Kidney (tissue), 14 donors: ENCODE results near the gene PRKG2. TPM values are rescaled to one million over a fixed set of nuclear protein-coding genes. Genes with fewer than 3 reads are reported as not detected.

Experiments
- DNase-seq, 5 donors: peaks; one replicate each; pipeline ENCODE4 v3.0.0-alpha.2; 2013 to 2020
- FAIRE-seq: peaks from 2 replicates; lab custom pipeline; 2012; peaks lifted over from hg19 to GRCh38; lab: Jason Lieb, UNC
- H3K27ac ChIP-seq, 2 donors: one replicate each; pipeline ENCODE4 v1.7.0; 2013; ENCODE audit warnings: low read depth in 2 of 2, low read length in 2 of 2, inconsistent platforms in 1 of 2
- H3K27me3 ChIP-seq: one replicate; pipeline ENCODE4 v1.7.1; 2013; ENCODE audit warnings: low read length, inconsistent platforms; ENCODE audit not compliant: control insufficient read depth, insufficient read depth
- H3K36me3 ChIP-seq, 3 donors: one replicate each; pipeline versions ENCODE4 v1.7.0 to v1.7.1; 2013; ENCODE audit warnings: low read length in 3 of 3, control low read depth in 1 of 3, inconsistent platforms in 1 of 3; ENCODE audit not compliant: insufficient read depth in 3 of 3, control insufficient read depth in 2 of 3
- H3K4me1 ChIP-seq, 3 donors: one replicate each; pipeline versions ENCODE4 v1.7.0 to v1.7.1; 2013; ENCODE audit warnings: low read length in 3 of 3, inconsistent platforms in 1 of 3, low read depth in 1 of 3; ENCODE audit not compliant: control insufficient read depth in 2 of 3, insufficient read depth in 2 of 3
- H3K4me3 ChIP-seq, 3 donors: one replicate each; pipeline versions ENCODE4 v1.7.0 to v1.8.1; 2013; ENCODE audit warnings: low read length in 3 of 3, control low read depth in 1 of 3, inconsistent platforms in 1 of 3
- H3K9ac ChIP-seq, 3 donors: one replicate each; pipeline versions ENCODE4 v1.7.0 to v1.7.1; 2013; ENCODE audit warnings: low read length in 3 of 3, control low read depth in 1 of 3, inconsistent platforms in 1 of 3
- H3K9me3 ChIP-seq, 3 donors: one replicate each; pipeline versions ENCODE4 v1.7.0 to v1.7.1; 2013; ENCODE audit warnings: low read length in 3 of 3, control low read depth in 1 of 3, inconsistent platforms in 1 of 3; ENCODE audit not compliant: control insufficient read depth in 2 of 3, insufficient read depth in 1 of 3
- intact Hi-C: fragments of 100-400 bp; cut with DNase I; formaldehyde crosslinking; loops from one replicate; pipeline ENCODE4 v1.11.1; 2022
- polyA plus RNA-seq: library from polyadenylated mRNA; stranded (reverse); fragments of 350-450 nt; fragmentation: Illumina TruSeq; extraction: RNeasy Lipid Tissue Mini Kit (QIAGEN cat#74804); gene quantifications from one replicate; pipeline ENCODE4 v1.2.3, GENCODE V29; 2014; ENCODE audit warnings: low read depth, low replicate concordance; ENCODE audit not compliant: insufficient read depth
- total RNA-seq: library from RNA; stranded (reverse); fragmentation: NEBNext Ultra II Directional; extraction: Animal tissue kit (Norgen Biotek cat#: 25700); gene quantifications from one replicate; pipeline ENCODE4 v1.2.1, GENCODE V29; 2021
- TF ChIP-seq, protein P1 (sequence below): IDR thresholded peaks from 3 replicates; pipeline ENCODE4 v1.5.1; 2012; ENCODE audit warnings: mild to moderate bottlenecking, moderate library complexity, borderline replicate concordance; ENCODE audit not compliant: insufficient read depth; ENCODE audit errors: extremely low read depth
- donor health status: control.
- donor health status: control.
- donor health status: control.
- donor health status: control.
- donor health status: control.
- donor health status: DM: yes; HTN: yes; CAD: no.
- donor health status: Normal renal cell carcinoma (clear cell type).

PRKG2 gene
- total and polyA plus RNA-seq, 2 donors from 2014 or later = 0.54 to 1.4 TPM

DNA sequence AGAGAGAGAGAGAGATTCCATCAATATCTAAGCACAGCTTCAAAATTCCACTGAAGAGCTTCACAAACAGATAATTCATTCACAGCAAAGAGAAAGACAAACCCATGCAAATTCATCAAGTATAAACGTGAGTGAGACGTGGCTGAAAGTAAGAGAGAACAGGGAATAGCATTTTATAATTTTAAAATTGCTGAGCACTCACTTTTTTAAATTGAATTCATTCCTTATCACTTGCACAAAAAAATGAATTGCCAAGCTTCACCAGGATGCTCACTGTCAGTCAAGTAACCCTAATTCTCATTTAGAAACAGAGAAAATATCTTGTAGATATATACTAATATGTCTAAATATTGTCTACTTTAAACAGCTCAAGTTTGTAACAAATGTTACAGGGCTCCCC lies 144.0 kb downstream of the PRKG2 start:
- H3K36me3 ChIP-seq = no peaks in the 10 kb centered on the region
- no peaks in the 10 kb centered on the region for H3K4me1 ChIP-seq
- TF ChIP-seq, protein P1, sequence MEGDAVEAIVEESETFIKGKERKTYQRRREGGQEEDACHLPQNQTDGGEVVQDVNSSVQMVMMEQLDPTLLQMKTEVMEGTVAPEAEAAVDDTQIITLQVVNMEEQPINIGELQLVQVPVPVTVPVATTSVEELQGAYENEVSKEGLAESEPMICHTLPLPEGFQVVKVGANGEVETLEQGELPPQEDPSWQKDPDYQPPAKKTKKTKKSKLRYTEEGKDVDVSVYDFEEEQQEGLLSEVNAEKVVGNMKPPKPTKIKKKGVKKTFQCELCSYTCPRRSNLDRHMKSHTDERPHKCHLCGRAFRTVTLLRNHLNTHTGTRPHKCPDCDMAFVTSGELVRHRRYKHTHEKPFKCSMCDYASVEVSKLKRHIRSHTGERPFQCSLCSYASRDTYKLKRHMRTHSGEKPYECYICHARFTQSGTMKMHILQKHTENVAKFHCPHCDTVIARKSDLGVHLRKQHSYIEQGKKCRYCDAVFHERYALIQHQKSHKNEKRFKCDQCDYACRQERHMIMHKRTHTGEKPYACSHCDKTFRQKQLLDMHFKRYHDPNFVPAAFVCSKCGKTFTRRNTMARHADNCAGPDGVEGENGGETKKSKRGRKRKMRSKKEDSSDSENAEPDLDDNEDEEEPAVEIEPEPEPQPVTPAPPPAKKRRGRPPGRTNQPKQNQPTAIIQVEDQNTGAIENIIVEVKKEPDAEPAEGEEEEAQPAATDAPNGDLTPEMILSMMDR = no peak
- no peak overlapping the region for H3K4me3 ChIP-seq
- no peaks in the 10 kb centered on the region for H3K27me3 ChIP-seq
- no peak overlapping the region for H3K27ac ChIP-seq
- DNase-seq (no peak), FAIRE-seq (no peak)
- intact Hi-C loops = loop anchor here (5.0 kb wide), 1 partner anchor 276 kb away; no protein-coding TSS in a partner anchor
- no peak overlapping the region for H3K9ac ChIP-seq
- H3K9me3 ChIP-seq = no peaks in the 10 kb centered on the region

- Histone ChIP-seq H3K4me3 (no peak overlapping the region), H3K27me3 (no peaks in the 10 kb centered on the region), H3K9ac (no peak overlapping the region), H3K9me3 (no peaks in the 10 kb centered on the region), H3K4me1 (no peaks in the 10 kb centered on the region), H3K27ac (no peak overlapping the region), H3K36me3 (no peaks in the 10 kb centered on the region)
- DNase-seq (peak in 4 of 5 donors; percentile 82 to 96 (median 89)), FAIRE-seq (no peak)
- TF ChIP-seq, protein P1 = peak; percentile 92
- intact Hi-C loops = loop anchor here (5.0 kb wide), 1 partner anchor 277 kb away; no protein-coding TSS in a partner anchor
Observed at GRCh38 chr4:81069706-81070331, 145.2 kb downstream of the PRKG2 start.

DNA sequence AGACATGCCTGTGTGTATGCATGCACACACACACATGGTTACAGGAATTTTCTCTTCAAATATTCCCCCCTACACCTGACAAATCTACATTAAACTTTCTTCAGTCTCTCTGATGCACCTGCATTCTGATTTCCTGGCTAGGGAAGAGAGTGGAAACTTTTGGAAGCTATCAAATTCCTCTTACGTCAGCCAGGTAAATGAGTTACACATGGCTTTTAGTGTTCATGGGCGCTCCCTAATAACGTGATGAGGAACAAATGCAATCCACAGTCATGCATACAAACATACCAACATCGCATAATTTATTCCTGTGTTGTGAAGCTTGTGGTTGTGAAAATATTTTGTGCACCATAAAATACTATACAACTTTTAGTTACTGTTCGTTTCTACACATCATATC lies 149.6 kb downstream of the PRKG2 start:
- no peaks in the 10 kb centered on the region for H3K36me3 ChIP-seq
- FAIRE-seq (no peak), DNase-seq (peak in 1 of 5 donors; percentile 22)
- H3K27ac ChIP-seq = no peak overlapping the region
- TF ChIP-seq, protein P1 = no peak
- intact Hi-C loops = no loop called here
- H3K4me3 ChIP-seq = no peak overlapping the region
- no peaks in the 10 kb centered on the region for H3K9me3 ChIP-seq
- H3K9ac ChIP-seq = no peak overlapping the region
- H3K4me1 ChIP-seq = no peaks in the 10 kb centered on the region
- no peaks in the 10 kb centered on the region for H3K27me3 ChIP-seq

DNA sequence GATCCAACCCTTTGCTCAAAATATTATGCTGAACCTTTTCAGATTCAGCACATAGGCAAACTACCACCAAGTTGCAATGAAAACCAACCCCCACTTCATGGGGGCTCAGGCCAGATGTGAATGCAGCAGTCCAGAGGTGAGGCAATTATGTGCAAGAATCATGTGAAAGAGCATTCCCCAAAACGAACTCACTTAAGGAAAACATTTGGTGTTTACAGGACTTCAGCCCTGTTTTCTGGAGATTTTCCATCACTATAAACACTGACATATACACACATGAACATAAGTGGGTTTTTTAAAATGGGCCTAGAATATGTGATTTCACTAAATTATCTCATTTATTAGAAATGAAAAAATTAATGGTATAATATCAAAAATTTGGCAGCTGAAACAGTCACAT lies 153.0 kb downstream of the PRKG2 start:
- intact Hi-C loops = no loop called here
- FAIRE-seq (no peak), DNase-seq (no peak)
- Histone ChIP-seq H3K4me3 (no peak overlapping the region), H3K9ac (no peak overlapping the region), H3K27ac (no peak overlapping the region), H3K27me3 (no peaks in the 10 kb centered on the region), H3K4me1 (no peaks in the 10 kb centered on the region), H3K36me3 (no peaks in the 10 kb centered on the region), H3K9me3 (no peaks in the 10 kb centered on the region)
- TF ChIP-seq, protein P1 = no peak
